IMR-90 (cell line): ENCODE measurements around the gene RUNX3. TPM values are rescaled to one million over a fixed set of nuclear protein-coding genes. Genes with fewer than 3 reads are reported as not detected.

ENCODE experiments used
- ATAC-seq: fragments of 200-7000 bp; cut with Tn5 transposase; 2 replicates; pipeline ENCODE4 v1.9.1; 2020; ENCODE audit warnings: low read depth, mild to moderate bottlenecking, moderate library complexity
- BruUV-seq: library from RNA; stranded (reverse); fragments of 400-500 nt; replicated peaks from 2 replicates; lab custom pipeline; 2021; lab: Mats Ljungman, UMichigan
- CTCF ChIA-PET: fragments of 300-600 bp; formaldehyde crosslinking; extraction: SDS; loops from one replicate; lab custom pipeline; 2021; ENCODE audit warnings: antibody characterized with exemption; lab: Yijun Ruan, JAX
- POLR2A ChIA-PET: fragments of 300-600 bp; sonication (Branson Sonifier 250); formaldehyde crosslinking; loops from one replicate; lab custom pipeline; 2022; ENCODE audit warnings: antibody characterized with exemption; ENCODE audit not compliant: unreplicated experiment; lab: Charles Lee
- DNase-seq: peaks from one replicate; pipeline ENCODE4 v3.0.0; 2013
- H2AFZ ChIP-seq: replicated peaks from 2 replicates; pipeline ENCODE3; 2013; ENCODE audit warnings: low read length, mild to moderate bottlenecking; ENCODE audit not compliant: poor library complexity
- H2AK5ac ChIP-seq: 2 replicates; pipeline ENCODE4 v1.6.1; 2013; ENCODE audit warnings: low read depth, low read length, inconsistent platforms
- H2AK9ac ChIP-seq: replicated peaks from 2 replicates; pipeline ENCODE3; 2013; ENCODE audit warnings: mild to moderate bottlenecking, low read depth, low read length, moderate library complexity; ENCODE audit not compliant: poor library complexity
- H2BK120ac ChIP-seq: 2 replicates; pipeline ENCODE4 v1.6.1; 2013; ENCODE audit warnings: low read depth, low read length, inconsistent platforms
- H2BK15ac ChIP-seq: 3 replicates; pipeline ENCODE4 v1.6.1; 2013; ENCODE audit warnings: low read depth, low read length, inconsistent platforms
- H2BK20ac ChIP-seq: 2 replicates; pipeline ENCODE4 v1.6.1; 2013; ENCODE audit warnings: low read depth, mild to moderate bottlenecking, inconsistent platforms, low read length, moderate library complexity
- H2BK5ac ChIP-seq: 2 replicates; pipeline ENCODE4 v1.6.1; 2013; ENCODE audit warnings: mild to moderate bottlenecking, low read depth, low read length, inconsistent platforms; ENCODE audit not compliant: poor library complexity, severe bottlenecking
- H3K14ac ChIP-seq: replicated peaks from 2 replicates; pipeline ENCODE4 v1.6.1; 2013; ENCODE audit warnings: low read depth, low read length, inconsistent platforms
- H3K18ac ChIP-seq: 2 replicates; pipeline ENCODE4 v1.6.1; 2013; ENCODE audit warnings: low read depth, low read length, control low read depth
- H3K23ac ChIP-seq: 2 replicates; pipeline ENCODE4 v1.6.1; 2013; ENCODE audit warnings: low read depth, low read length, inconsistent platforms
- H3K27ac ChIP-seq: 2 replicates; pipeline ENCODE4 v1.5.1; 2013; ENCODE audit warnings: mild to moderate bottlenecking, control low read depth, low read length; ENCODE audit not compliant: insufficient read depth
- H3K27me3 ChIP-seq: 2 replicates; pipeline ENCODE4 v1.6.1; 2013; ENCODE audit warnings: low read length; ENCODE audit not compliant: control insufficient read depth, insufficient read depth
- H3K36me3 ChIP-seq: 2 replicates; pipeline ENCODE4 v1.6.1; 2013; ENCODE audit warnings: low read length, mixed read lengths; ENCODE audit not compliant: control insufficient read depth, insufficient read depth
- H3K4ac ChIP-seq: 2 replicates; pipeline ENCODE4 v1.6.1; 2013; ENCODE audit warnings: low read depth, low read length, inconsistent platforms
- H3K4me1 ChIP-seq: 2 replicates; pipeline ENCODE4 v1.6.1; 2013; ENCODE audit warnings: low read length, mixed read lengths; ENCODE audit not compliant: control insufficient read depth, insufficient read depth
- H3K4me2 ChIP-seq: 2 replicates; pipeline ENCODE4 v1.6.1; 2013; ENCODE audit warnings: low read depth, mild to moderate bottlenecking, control low read depth, low read length, moderate library complexity
- H3K4me3 ChIP-seq: 2 replicates; pipeline ENCODE4 v1.5.1; 2013; ENCODE audit warnings: low read depth, mild to moderate bottlenecking, control low read depth, low read length, moderate library complexity; ENCODE audit not compliant: insufficient read depth
- H3K56ac ChIP-seq: 2 replicates; pipeline ENCODE4 v1.6.1; 2013; ENCODE audit warnings: low read length, inconsistent platforms; ENCODE audit not compliant: insufficient read depth; ENCODE audit errors: extremely low read depth
- H3K79me1 ChIP-seq, 2 experiments: 2 replicates each; pipeline ENCODE4 v1.6.1; 2013; ENCODE audit warnings: low read length in 2 of 2, inconsistent platforms in 1 of 2, low read depth in 1 of 2
- H3K9ac ChIP-seq: 2 replicates; pipeline ENCODE4 v1.6.1; 2013; ENCODE audit warnings: low read depth, low read length, control low read depth
- H3K9me1 ChIP-seq: 2 replicates; pipeline ENCODE4 v1.6.1; 2013; ENCODE audit warnings: low read length, inconsistent platforms; ENCODE audit not compliant: insufficient read depth
- H3K9me3 ChIP-seq: 2 replicates; pipeline ENCODE4 v1.6.1; 2013; ENCODE audit warnings: low read length; ENCODE audit not compliant: control insufficient read depth, insufficient read depth
- H4K20me1 ChIP-seq: 2 replicates; pipeline ENCODE4 v1.6.1; 2013; ENCODE audit warnings: low read length, inconsistent platforms; ENCODE audit not compliant: insufficient read depth
- H4K5ac ChIP-seq: 2 replicates; pipeline ENCODE4 v1.6.1; 2013; ENCODE audit warnings: mild to moderate bottlenecking, low read depth, low read length, control low read depth
- H4K8ac ChIP-seq, 2 experiments: 2 replicates each; pipeline ENCODE4 v1.6.1; 2013; ENCODE audit warnings: low read depth in 2 of 2, low read length in 2 of 2, control low read depth in 1 of 2, inconsistent platforms in 1 of 2
- H4K91ac ChIP-seq: 2 replicates; pipeline ENCODE4 v1.6.1; 2013; ENCODE audit warnings: low read depth, low read length, inconsistent platforms; ENCODE audit not compliant: insufficient read depth
- BHLHE40 ChIP-seq: fragments of 150-350 bp; IDR thresholded peaks from 2 replicates; pipeline ENCODE4 v1.6.1; 2016; ENCODE audit warnings: mild to moderate bottlenecking, low read depth, low read length
- CHD1 ChIP-seq: IDR thresholded peaks from 2 replicates; pipeline ENCODE4 v1.6.1; 2012; ENCODE audit warnings: low read depth, low read length, improper control_type of control experiment
- FOS ChIP-seq: fragments of 150-350 bp; IDR thresholded peaks from 2 replicates; pipeline ENCODE4 v1.6.1; 2016; ENCODE audit warnings: low read depth, low read length
- MAZ ChIP-seq: IDR thresholded peaks from 2 replicates; pipeline ENCODE4 v1.6.1; 2012; ENCODE audit warnings: low read depth, mild to moderate bottlenecking, low read length, improper control_type of control experiment, moderate library complexity, borderline replicate concordance
- NFE2L2 ChIP-seq: fragments of 150-350 bp; IDR thresholded peaks from 2 replicates; pipeline ENCODE4 v1.6.1; 2016; ENCODE audit warnings: low read depth, mild to moderate bottlenecking, low read length
- RAD21 ChIP-seq: IDR thresholded peaks from 2 replicates; pipeline ENCODE4 v1.6.1; 2012; ENCODE audit warnings: low read length, improper control_type of control experiment
- RCOR1 ChIP-seq: IDR thresholded peaks from 2 replicates; pipeline ENCODE4 v1.6.1; 2012; ENCODE audit warnings: mild to moderate bottlenecking, low read length, improper control_type of control experiment; ENCODE audit not compliant: insufficient replicate concordance
- SMC3 ChIP-seq: fragments of 150-350 bp; IDR thresholded peaks from 2 replicates; pipeline ENCODE4 v1.6.1; 2016; ENCODE audit warnings: low read depth, mild to moderate bottlenecking, antibody characterized with exemption, low read length, moderate library complexity
- USF2 ChIP-seq: fragments of 150-350 bp; IDR thresholded peaks from 2 replicates; pipeline ENCODE4 v1.6.1; 2017; ENCODE audit warnings: mild to moderate bottlenecking, antibody characterized with exemption, low read length, low read depth
- WGBS, 2 experiments: methylation state at CpG; one replicate each; pipeline versions ENCODE4 v1.1.5 to v1.1.7; 2013; ENCODE audit warnings: missing lambda C conversion rate in 2 of 2; ENCODE audit not compliant: insufficient read length in 1 of 2; ENCODE audit errors: extremely low coverage in 2 of 2; 5-methylcytosine and 5-hydroxymethylcytosine counted together
- dilution Hi-C: fragments of 300-500 bp; cut with HindIII; formaldehyde crosslinking; loops from one replicate; pipeline ENCODE4 v1.14.3; 2018; ENCODE audit warnings: low sequenced_read_pairs; ENCODE audit not compliant: unreplicated experiment
- in situ Hi-C: fragments of 300-500 bp; cut with MboI; formaldehyde crosslinking; loops from 3 replicates; pipeline ENCODE4 v1.14.3; 2019; ENCODE audit warnings: low sequenced_read_pairs, inconsistent platforms, mixed read lengths
- intact Hi-C: fragments of 100-400 bp; cut with micrococcal nuclease; formaldehyde crosslinking; loops from 2 replicates; pipeline ENCODE4 v1.10.0; 2022
- polyA plus RNA-seq, 3 experiments: library from polyadenylated mRNA; depleted of rRNA; stranded (reverse); fragments of >200 nt; gene quantifications; 2 replicates each; pipeline ENCODE4 v1.2.3, GENCODE V29; 2012; ENCODE audit warnings: low replicate concordance in 1 of 3
- total RNA-seq: library from RNA; depleted of rRNA; stranded (reverse); fragments of >200 nt; gene quantifications from 2 replicates; pipeline ENCODE4 v1.2.3, GENCODE V29; 2012
- TF ChIP-seq, protein P1 (sequence below): fragments of 150-350 bp; IDR thresholded peaks from 2 replicates; pipeline ENCODE4 v1.6.1; 2016; ENCODE audit warnings: low read depth, mild to moderate bottlenecking, low read length, moderate library complexity, borderline replicate concordance

The RUNX3 gene
- total and polyA plus RNA-seq, 2 of the 4 experiments (the other 2 are of a cell fraction), result 0.07 TPM; not detected in 1

DNA sequence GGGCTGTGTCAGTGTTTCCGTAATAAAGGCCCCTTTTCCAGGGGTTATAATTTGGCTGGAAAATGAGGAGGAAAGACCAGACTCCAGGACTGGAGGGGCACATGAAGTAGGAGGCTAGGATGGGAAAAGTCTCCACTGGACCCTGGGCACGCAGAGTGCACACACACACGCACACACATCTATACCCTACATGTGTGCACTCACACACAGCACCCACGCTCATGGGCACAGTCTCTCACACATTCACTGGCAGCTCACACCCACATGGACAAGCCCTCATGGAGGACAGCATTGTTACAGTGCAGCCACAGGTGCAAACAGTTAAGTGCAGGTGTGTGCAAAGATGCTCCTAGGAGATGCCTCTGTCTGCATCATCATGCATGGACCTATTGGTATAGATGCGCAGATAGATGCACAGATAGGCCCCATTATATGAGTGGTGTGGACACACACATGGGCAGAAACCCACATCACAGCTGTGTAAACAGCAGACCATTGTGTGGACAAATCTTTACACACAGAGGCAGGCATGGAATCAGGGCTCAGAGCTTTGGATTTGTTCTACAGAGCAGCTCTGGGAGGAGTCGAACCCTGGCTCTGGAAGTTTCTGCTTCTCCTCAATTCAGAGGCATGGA lies 9.1 kb upstream of the RUNX3 start:
- H3K14ac ChIP-seq, result no peak overlapping the region
- TF ChIP-seq, protein P1, sequence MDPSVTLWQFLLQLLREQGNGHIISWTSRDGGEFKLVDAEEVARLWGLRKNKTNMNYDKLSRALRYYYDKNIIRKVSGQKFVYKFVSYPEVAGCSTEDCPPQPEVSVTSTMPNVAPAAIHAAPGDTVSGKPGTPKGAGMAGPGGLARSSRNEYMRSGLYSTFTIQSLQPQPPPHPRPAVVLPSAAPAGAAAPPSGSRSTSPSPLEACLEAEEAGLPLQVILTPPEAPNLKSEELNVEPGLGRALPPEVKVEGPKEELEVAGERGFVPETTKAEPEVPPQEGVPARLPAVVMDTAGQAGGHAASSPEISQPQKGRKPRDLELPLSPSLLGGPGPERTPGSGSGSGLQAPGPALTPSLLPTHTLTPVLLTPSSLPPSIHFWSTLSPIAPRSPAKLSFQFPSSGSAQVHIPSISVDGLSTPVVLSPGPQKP, result no peak
- TF ChIP-seq RAD21, result no peak
- TF ChIP-seq MAZ, result no peak
- no peak for TF ChIP-seq NFE2L2
- no peak for TF ChIP-seq BHLHE40
- no peak for TF ChIP-seq FOS
- TF ChIP-seq CHD1, result no peak
- no peak for TF ChIP-seq SMC3
- TF ChIP-seq USF2, result no peak
- TF ChIP-seq RCOR1, result no peak
- peaks cover 3% of the 10 kb centered on the region; the same call in 1 of the 2 replicates for H3K9me3 ChIP-seq
- no peak overlapping the region for H3K4me2 ChIP-seq
- H3K4me3 ChIP-seq, result no peak overlapping the region
- H3K4me1 ChIP-seq, result no peaks in the 10 kb centered on the region
- BruUV-seq, result no TSS peak
- peaks cover 33% of the 10 kb centered on the region for H3K27me3 ChIP-seq
- H3K4ac ChIP-seq, result no peak overlapping the region
- H4K8ac ChIP-seq, result no peak overlapping the region
- no peak overlapping the region for H4K5ac ChIP-seq
- no peak overlapping the region for H3K23ac ChIP-seq
- H2AK9ac ChIP-seq, result no peak overlapping the region
- H2AFZ ChIP-seq, result no peak overlapping the region
- H2AK5ac ChIP-seq, result no peak overlapping the region
- H4K20me1 ChIP-seq, result no peaks in the 10 kb centered on the region
- H3K27ac ChIP-seq, result no peak overlapping the region
- H4K91ac ChIP-seq, result no peak overlapping the region
- no peak overlapping the region for H2BK15ac ChIP-seq
- intact Hi-C loops, result no loop called here
- H3K36me3 ChIP-seq, result no peaks in the 10 kb centered on the region
- DNase-seq (no peak), ATAC-seq (no peak)
- H2BK120ac ChIP-seq, result no peak overlapping the region
- in situ Hi-C loops, result loop anchor here (10.0 kb wide), 1 partner anchor 266 kb away; no protein-coding TSS in a partner anchor
- no peak overlapping the region for H2BK5ac ChIP-seq
- H3K9ac ChIP-seq, result no peak overlapping the region
- ChIA-PET POLR2A (no interaction called here), CTCF (no interaction called here)
- no peak overlapping the region for H3K18ac ChIP-seq
- no peak overlapping the region for H2BK20ac ChIP-seq
- dilution Hi-C loops, result no loop called here
- no peak overlapping the region for H3K56ac ChIP-seq
- H3K9me1 ChIP-seq, result no peaks in the 10 kb centered on the region; the same call in 1 of the 2 replicates
- WGBS, 2 experiments, result 87% methylated on average over 3 of the region's 6 CpGs; no CpG with 5 or more reads in 1 of the 2 experiments
- no peaks in the 10 kb centered on the region for H3K79me1 ChIP-seq
